ENCODE data around the gene MEP1A. TPM values are rescaled to one million over a fixed set of nuclear protein-coding genes. Genes with fewer than 3 reads are reported as not detected.

The MEP1A gene
- total and polyA plus RNA-seq, 2 of the 13 experiments (the other 11 are each of a cell fraction or from before 2014, with no cell fraction given), result 0.24 to 0.83 TPM

GRCh38 chr6:46789434-46790354, 3.5 kb upstream of the MEP1A start (continued):
- TF ChIP-seq ZBTB40 (IDR thresholded peaks at IDR 0.05) (peak; percentile 48; the same call in 1 of the 2 replicates), ZBTB40 (CRISPR knock-in tag; IDR thresholded peaks at IDR 0.05) (peak; percentile 92), SETDB1 (CRISPR knock-in tag; IDR thresholded peaks at IDR 0.05; ENCODE audit: borderline replicate concordance) (no peak), HNF4A (CRISPR knock-in tag; IDR thresholded peaks at IDR 0.05) (peak; percentile 56), THAP7 (CRISPR knock-in tag; IDR thresholded peaks at IDR 0.05) (no peak), NFIC (IDR thresholded peaks at IDR 0.05; ENCODE audit: low read length) (peak; percentile 74; the same call in 1 of the 2 replicates), MAFF (IDR thresholded peaks at IDR 0.05; ENCODE audit: low read depth, low read length) (no peak), SOX13 (IDR thresholded peaks at IDR 0.05) (no peak), SOX13 (CRISPR knock-in tag; conservative IDR thresholded peaks at IDR 0.05 in 1 of 2, IDR thresholded peaks at IDR 0.05 in 1 of 2) (peak in 1 of 2 experiments; percentile 26; a peak in 1 of 4 replicates), KDM3A (CRISPR knock-in tag; IDR thresholded peaks at IDR 0.05; ENCODE audit: low read depth) (no peak), ZNF460 (CRISPR knock-in tag; IDR thresholded peaks at IDR 0.05; ENCODE audit: borderline replicate concordance) (no peak), ZNF652 (CRISPR knock-in tag; IDR thresholded peaks at IDR 0.05; ENCODE audit: borderline replicate concordance, low read depth) (no peak), NCOR1 (IDR thresholded peaks at IDR 0.05; ENCODE audit: borderline replicate concordance, low read length) (peak; percentile 70; the same call in 1 of the 2 replicates)
- TF ChIP-seq, protein P1, sequence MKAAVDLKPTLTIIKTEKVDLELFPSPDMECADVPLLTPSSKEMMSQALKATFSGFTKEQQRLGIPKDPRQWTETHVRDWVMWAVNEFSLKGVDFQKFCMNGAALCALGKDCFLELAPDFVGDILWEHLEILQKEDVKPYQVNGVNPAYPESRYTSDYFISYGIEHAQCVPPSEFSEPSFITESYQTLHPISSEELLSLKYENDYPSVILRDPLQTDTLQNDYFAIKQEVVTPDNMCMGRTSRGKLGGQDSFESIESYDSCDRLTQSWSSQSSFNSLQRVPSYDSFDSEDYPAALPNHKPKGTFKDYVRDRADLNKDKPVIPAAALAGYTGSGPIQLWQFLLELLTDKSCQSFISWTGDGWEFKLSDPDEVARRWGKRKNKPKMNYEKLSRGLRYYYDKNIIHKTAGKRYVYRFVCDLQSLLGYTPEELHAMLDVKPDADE (CRISPR knock-in tag; IDR thresholded peaks at IDR 0.05), result no peak
- TF ChIP-seq, protein P2, sequence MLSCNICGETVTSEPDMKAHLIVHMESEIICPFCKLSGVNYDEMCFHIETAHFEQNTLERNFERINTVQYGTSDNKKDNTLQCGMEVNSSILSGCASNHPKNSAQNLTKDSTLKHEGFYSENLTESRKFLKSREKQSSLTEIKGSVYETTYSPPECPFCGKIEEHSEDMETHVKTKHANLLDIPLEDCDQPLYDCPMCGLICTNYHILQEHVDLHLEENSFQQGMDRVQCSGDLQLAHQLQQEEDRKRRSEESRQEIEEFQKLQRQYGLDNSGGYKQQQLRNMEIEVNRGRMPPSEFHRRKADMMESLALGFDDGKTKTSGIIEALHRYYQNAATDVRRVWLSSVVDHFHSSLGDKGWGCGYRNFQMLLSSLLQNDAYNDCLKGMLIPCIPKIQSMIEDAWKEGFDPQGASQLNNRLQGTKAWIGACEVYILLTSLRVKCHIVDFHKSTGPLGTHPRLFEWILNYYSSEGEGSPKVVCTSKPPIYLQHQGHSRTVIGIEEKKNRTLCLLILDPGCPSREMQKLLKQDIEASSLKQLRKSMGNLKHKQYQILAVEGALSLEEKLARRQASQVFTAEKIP (CRISPR knock-in tag; IDR thresholded peaks at IDR 0.05; ENCODE audit: borderline replicate concordance), result no peak

Data from HepG2 (cell line).